Activated effector memory CD4-positive, alpha-beta T cell treated with anti-CD3 and anti-CD28 coated beads, Interleukin-2, amount 50 U/mL, for 16 hours (primary cell): Measurements from ENCODE around the gene GNG7.

Experiments
- DNase-seq: peaks from one replicate; pipeline ENCODE4 v3.0.0-alpha.2; 2020

Gene GNG7

GRCh38 chr19:2702170-2703076, at the start of gene GNG7:
Gene GNG7, minus strand, starts transcription at chr19:2702694. Its CDS starts 182,006 bp downstream, at chr19:2520688.
- peak; percentile 97 for DNase-seq

GRCh38 chr19:2751438-2751830, 48.9 kb upstream of the GNG7 start:
- DNase-seq, result no peak

GRCh38 chr19:2750808-2751437, 48.4 kb upstream of the GNG7 start:
- DNase-seq, result no peak

DNA sequence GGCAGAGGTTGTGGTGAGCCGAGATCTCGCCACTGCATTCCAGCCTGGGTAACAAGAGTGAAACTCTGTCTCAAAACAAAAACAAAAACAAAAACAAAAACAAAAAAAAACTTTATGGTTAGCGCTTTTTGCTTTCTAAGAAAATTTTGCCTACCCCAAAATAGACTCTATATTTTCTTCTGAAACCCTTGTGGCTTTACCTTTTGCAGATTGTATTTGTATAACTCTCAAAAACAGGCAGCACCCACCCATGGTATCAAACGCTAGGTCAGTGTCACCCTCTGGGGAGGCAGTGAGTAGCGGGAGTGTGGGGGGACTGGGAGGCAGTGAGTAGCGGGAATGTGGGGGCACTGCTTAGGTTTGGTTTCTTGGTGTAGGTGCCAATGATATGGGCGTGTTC, 44.9 kb upstream of the GNG7 start:
- no peak for DNase-seq

DNA sequence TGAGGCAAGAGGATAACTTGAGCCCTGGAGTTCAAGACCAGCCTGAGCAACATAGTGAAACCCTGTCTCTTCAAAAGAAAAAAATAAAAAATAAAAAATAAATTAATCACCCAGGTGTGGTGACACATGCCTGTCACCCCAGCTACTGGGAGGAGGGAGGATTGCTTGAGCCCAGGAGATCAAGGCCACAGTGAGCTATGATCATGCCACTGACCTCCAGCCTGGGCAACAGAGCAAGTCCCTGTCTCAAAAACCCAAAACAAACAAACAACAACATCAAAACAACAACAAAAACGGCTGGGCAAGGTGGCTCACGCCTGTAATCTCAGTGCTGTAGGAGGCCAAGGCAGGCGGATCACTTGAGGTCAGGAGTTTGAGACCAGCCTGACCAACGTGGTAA, 41.6 kb upstream of the GNG7 start:
- no peak for DNase-seq

GRCh38 chr19:2743099-2743498, 40.6 kb upstream of the GNG7 start:
- no peak for DNase-seq

- DNase-seq, result no peak
These were observed 37.8 kb upstream of the GNG7 start for GRCh38 chr19:2740314-2740656.

DNA sequence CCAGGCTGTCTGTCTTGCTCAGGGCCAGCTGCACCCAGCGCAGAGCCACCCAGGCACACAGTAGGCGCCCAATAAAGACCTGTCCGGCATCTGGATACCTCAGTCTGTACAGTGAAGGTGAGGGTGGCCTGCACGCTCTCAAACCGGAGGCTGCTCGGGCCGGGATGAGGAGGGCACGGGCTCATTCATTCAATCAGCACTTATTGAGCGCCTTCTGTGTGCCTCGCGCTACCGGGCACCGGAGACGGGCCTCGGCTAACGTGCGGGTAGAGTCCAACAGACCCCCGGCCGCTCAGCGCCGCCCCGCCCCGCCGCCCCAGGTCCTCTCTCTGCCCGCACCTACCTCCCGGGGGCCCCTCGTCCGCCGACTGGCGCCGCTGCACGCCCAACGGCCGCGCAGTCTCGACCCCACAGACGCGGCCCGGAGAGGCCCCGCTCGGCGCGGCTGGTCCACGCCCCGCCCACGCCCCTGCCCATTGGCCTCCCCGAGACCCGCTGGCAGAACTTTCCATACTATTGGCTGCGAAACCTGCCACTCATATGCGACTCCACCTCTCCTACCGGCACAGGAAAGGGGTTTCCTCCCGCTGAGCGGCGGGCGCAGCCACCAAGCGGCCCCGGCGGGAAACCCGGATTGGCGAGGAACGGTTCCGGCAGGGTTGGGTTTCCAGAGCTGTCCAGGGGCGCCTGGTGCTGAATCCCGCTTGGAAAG, 37.3 kb upstream of the GNG7 start, which contains the start of gene SLC39A3:
TSS of gene SLC39A3 (minus strand) at position 416 of the 712 bp plus-strand sequence. CDS start 2,760 bp downstream, outside the sequence.
- DNase-seq, result peak; percentile 99

- no peak for DNase-seq
These were observed 34.2 kb upstream of the GNG7 start for GRCh38 chr19:2736550-2737190.

- DNase-seq, result no peak
These were observed 32.9 kb upstream of the GNG7 start for GRCh38 chr19:2735374-2735773.

- DNase-seq, result no peak
These were observed 32.2 kb upstream of the GNG7 start for GRCh38 chr19:2734589-2735288.

GRCh38 chr19:2733930-2734588, 31.6 kb upstream of the GNG7 start:
- no peak for DNase-seq

- DNase-seq, result no peak
These were observed 30.4 kb upstream of the GNG7 start for GRCh38 chr19:2732883-2733282.

GRCh38 chr19:2732157-2732725, 29.7 kb upstream of the GNG7 start:
- no peak for DNase-seq

GRCh38 chr19:2731181-2731995, 28.9 kb upstream of the GNG7 start:
- no peak for DNase-seq

GRCh38 chr19:2729943-2730818, 27.7 kb upstream of the GNG7 start:
- DNase-seq, result no peak

GRCh38 chr19:2728783-2729387, 26.4 kb upstream of the GNG7 start:
- DNase-seq, result no peak

GRCh38 chr19:2727640-2727944, 25.1 kb upstream of the GNG7 start:
- DNase-seq, result no peak

- DNase-seq, result no peak
These were observed 24.6 kb upstream of the GNG7 start for GRCh38 chr19:2726904-2727639.
